AG04449 (cell line): ENCODE measurements around the gene CTTNBP2.

ENCODE experiments used
- CTCF ChIA-PET: fragments of 350-600 bp; formaldehyde crosslinking; extraction: SDS; loops from one replicate; lab custom pipeline; 2021; ENCODE audit warnings: antibody characterized with exemption; lab: Yijun Ruan, JAX
- POLR2A ChIA-PET: fragments of 400-600, 350-600 bp; formaldehyde crosslinking; extraction: SDS; loops from one replicate; lab custom pipeline; 2020; ENCODE audit warnings: antibody characterized with exemption, inconsistent platforms; lab: Yijun Ruan, JAX
- DNase-seq: peaks from one replicate; pipeline ENCODE4 v3.0.0-alpha.2; 2010; ENCODE audit warnings: low read depth, low spot score
- H3K4me3 ChIP-seq: 2 replicates; pipeline ENCODE4 v1.5.1; 2011; ENCODE audit warnings: low read depth, mild to moderate bottlenecking, control low read depth, low read length
- TF ChIP-seq, protein P1 (sequence below): IDR thresholded peaks from one replicate; pipeline ENCODE4 v1.5.1; 2011; ENCODE audit warnings: mild to moderate bottlenecking, moderate library complexity, low read length, control low read depth, inconsistent platforms; ENCODE audit not compliant: insufficient read depth; ENCODE audit errors: missing control alignments

Gene CTTNBP2

DNA sequence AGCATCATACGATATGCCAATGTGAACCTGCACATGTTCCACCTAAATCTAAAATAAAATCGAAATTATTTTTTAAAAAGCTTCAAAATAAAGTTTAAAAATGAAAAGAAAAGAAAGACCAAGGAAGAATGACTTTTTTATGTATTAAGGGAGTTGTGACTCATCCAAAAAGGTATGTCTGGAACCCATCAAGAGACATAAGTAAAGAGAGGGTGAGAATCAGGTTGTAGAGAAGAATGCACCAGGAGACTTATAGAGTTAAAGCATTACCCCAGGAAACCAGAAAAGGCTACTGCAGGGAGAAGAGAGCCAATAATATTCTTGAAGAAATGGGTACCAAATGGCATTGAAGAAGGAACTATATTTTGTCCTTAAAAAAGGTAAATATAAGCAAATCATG lies 69.8 kb downstream of the CTTNBP2 start:
- ChIA-PET POLR2A (no interaction called here), CTCF (no interaction called here)
- TF ChIP-seq, protein P1, sequence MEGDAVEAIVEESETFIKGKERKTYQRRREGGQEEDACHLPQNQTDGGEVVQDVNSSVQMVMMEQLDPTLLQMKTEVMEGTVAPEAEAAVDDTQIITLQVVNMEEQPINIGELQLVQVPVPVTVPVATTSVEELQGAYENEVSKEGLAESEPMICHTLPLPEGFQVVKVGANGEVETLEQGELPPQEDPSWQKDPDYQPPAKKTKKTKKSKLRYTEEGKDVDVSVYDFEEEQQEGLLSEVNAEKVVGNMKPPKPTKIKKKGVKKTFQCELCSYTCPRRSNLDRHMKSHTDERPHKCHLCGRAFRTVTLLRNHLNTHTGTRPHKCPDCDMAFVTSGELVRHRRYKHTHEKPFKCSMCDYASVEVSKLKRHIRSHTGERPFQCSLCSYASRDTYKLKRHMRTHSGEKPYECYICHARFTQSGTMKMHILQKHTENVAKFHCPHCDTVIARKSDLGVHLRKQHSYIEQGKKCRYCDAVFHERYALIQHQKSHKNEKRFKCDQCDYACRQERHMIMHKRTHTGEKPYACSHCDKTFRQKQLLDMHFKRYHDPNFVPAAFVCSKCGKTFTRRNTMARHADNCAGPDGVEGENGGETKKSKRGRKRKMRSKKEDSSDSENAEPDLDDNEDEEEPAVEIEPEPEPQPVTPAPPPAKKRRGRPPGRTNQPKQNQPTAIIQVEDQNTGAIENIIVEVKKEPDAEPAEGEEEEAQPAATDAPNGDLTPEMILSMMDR: no peak
- no peak for DNase-seq
- no peak overlapping the region for H3K4me3 ChIP-seq

DNA sequence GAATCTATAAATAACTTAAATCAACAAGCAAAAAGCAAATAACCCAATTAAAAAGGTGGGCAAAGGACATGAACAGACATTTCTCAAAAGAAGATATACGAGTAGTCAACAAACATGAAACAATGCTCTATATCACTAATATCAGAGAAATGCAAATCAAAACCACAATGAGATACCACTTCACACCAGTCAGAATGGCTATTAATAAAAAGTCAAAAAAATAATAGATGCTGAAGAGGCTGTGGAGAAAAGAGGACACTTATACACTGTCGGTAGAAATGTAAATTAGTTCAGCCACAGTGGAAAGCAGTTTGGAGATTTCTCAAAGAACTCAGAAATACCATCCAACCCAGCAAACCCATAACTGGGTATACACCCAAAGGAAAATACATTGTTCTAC lies 70.6 kb downstream of the CTTNBP2 start:
- no peak for DNase-seq
- no peak overlapping the region for H3K4me3 ChIP-seq
- ChIA-PET POLR2A (no interaction called here), CTCF (no interaction called here)
- TF ChIP-seq, protein P1: no peak

DNA sequence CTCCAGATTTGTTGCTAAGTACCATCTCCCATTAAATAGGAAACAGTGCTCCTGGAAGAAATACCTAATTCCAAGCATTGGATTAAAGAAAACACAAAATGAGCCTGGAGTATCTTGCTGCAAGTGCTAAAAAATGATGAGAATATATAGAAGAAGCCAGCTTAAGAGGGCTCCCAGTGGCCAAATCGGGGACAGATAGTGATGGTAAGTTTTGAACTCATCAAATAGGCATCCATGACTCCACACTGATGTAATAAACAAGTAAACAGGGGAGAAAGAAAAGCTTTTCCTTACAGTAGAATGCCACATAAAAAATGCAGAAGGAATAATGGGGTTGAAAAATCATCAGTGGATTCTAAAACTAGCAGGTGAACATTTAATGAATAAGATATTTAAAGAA lies 72.4 kb downstream of the CTTNBP2 start:
- ChIA-PET POLR2A (no interaction called here), CTCF (no interaction called here)
- H3K4me3 ChIP-seq: no peak overlapping the region
- DNase-seq: no peak
- TF ChIP-seq, protein P1: no peak

DNA sequence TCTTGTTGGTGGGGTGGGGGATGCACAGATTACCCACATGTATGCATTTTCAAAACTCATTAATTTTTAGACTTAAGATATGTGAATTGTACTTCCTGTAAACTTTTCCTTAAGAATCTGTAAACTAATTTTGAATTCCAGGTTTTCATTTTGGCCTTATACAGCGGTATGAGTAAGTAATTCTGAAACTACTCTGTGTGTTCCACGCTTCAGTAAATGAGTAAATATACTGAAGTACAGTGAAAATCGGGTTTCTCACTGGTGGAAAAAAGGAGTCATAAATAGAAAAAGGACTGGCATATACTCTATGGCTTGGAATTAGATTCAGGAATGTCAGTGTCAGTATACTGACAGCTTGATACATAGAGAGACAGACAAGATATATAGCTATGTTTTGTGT lies 72.8 kb downstream of the CTTNBP2 start:
- no peak for DNase-seq
- POLR2A ChIA-PET: no interaction called here
- CTCF ChIA-PET: no interaction called here
- TF ChIP-seq, protein P1: no peak
- no peak overlapping the region for H3K4me3 ChIP-seq

DNA sequence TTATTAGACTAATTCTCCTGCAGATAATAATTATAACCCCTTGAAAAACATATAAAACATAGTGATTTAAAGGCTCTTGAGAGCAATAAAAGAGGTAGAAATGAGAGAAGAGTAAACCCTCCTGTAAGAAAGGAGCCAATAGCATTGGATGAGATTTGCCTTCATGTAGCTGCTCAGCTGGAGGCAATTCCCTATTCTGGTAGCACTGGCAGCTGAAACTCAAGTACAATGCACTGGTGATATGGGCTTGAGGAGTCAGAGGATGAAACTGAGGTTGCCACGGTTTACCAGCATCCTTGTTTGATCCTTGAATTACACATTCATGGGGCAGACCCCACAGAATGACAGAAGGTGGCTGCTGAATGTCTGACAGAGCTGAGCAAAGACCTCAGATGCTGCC lies 76.4 kb downstream of the CTTNBP2 start:
- TF ChIP-seq, protein P1: no peak
- DNase-seq: no peak
- no peak overlapping the region for H3K4me3 ChIP-seq
- ChIA-PET POLR2A (no interaction called here), CTCF (no interaction called here)

DNA sequence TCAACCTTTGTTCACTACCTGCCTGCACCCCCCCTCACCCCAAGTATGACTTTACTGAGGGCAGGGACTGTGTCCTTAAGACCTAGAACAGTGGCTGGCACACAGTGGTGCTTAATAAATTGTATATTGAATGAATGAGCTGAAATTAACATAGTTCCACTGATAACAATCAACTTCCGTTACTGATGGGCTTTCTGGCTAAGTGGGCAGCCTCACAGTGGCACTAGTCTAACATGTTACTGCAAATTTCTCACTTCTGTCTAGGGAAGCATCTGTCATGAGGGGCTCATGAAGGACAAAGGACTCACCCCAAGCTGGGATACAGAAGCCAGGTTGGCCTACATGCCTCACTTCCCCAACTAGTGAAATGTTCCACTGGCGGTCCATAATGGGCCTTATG lies 79.3 kb downstream of the CTTNBP2 start:
- no peak overlapping the region for H3K4me3 ChIP-seq
- TF ChIP-seq, protein P1: no peak
- POLR2A ChIA-PET: no interaction called here
- CTCF ChIA-PET: no interaction called here
- no peak for DNase-seq

DNA sequence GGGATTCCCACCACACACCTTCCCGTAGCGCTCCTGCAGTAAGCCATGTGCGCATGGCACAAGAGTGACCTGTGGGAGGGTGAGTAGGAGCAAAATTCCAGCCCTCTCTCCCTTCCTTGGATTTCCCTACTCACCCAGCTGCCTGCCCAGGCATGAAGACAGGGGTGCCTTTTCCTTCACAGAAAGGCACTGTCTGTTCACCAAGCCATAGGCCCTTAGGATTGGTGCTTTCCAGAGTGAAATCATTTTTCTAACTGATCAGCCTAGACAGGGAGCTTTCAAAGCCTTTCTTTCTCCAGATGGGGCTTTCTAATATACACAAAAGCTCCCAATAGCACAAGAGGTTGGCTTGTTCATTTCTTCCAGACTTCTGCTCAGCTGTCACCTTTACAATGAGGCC lies 79.7 kb downstream of the CTTNBP2 start:
- CTCF ChIA-PET: no interaction called here
- H3K4me3 ChIP-seq: no peak overlapping the region
- POLR2A ChIA-PET: no interaction called here
- TF ChIP-seq, protein P1: no peak
- DNase-seq: no peak
